Measurements from ENCODE around the gene AKT3. TPM values are rescaled to one million over a fixed set of nuclear protein-coding genes. Genes with fewer than 3 reads are reported as not detected.

Gene AKT3
- total RNA-seq, 1 donor from 2014 or later = 29.9 TPM

DNA sequence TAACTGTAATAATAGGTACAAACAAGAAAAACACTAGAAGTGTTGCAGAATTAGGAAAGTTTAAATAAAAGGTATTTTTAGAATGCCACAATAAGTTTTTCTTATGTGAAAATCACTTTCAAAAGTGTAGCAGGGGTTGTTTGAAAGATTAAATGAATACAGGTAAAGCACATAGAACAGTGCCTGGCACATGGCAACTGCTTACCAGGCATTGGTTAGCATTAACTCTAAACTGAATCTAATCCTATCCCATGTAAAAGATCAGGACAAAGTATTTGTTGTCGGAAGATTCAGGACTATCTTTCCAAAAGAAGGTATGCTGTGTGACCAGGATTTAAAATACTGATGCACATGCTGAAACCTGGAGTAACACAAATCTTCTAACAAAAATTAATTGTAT, 3.3 kb downstream of the AKT3 start:
- Mint-ChIP-seq H3K27ac (no peak overlapping the region), H3K4me3 (no peak overlapping the region), H3K36me3 (no peaks in the 10 kb centered on the region), H3K9me3 (peaks cover 6% of the 10 kb centered on the region), H3K4me1 (ENCODE audit: unreplicated experiment) (peaks cover 18% of the 10 kb centered on the region), H3K27me3 (peaks cover 28% of the 10 kb centered on the region)
- DNase-seq (ENCODE audit: extremely low spot score, unreplicated experiment) = no peak
- TF ChIP-seq, protein P1, sequence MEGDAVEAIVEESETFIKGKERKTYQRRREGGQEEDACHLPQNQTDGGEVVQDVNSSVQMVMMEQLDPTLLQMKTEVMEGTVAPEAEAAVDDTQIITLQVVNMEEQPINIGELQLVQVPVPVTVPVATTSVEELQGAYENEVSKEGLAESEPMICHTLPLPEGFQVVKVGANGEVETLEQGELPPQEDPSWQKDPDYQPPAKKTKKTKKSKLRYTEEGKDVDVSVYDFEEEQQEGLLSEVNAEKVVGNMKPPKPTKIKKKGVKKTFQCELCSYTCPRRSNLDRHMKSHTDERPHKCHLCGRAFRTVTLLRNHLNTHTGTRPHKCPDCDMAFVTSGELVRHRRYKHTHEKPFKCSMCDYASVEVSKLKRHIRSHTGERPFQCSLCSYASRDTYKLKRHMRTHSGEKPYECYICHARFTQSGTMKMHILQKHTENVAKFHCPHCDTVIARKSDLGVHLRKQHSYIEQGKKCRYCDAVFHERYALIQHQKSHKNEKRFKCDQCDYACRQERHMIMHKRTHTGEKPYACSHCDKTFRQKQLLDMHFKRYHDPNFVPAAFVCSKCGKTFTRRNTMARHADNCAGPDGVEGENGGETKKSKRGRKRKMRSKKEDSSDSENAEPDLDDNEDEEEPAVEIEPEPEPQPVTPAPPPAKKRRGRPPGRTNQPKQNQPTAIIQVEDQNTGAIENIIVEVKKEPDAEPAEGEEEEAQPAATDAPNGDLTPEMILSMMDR (conservative IDR thresholded peaks at IDR 0.05) = no peak

DNA sequence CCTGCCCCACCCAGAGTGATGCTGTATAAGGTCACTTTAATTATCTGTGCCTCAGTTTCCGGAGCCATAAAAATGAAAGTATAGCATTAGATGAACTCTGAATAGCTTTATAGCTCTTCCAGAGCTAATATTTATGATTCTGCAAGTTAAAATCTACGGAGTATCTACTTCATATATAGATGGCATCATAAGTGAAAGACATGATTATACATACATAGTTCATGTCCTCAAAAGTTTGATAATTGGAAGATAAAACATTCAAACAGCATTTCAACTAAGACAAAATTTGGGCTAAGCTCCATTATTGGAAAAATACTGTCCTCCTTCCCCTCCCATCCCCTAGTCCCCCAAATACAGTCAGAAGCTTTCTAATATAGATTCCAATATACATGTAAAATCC, 4.2 kb downstream of the AKT3 start:
- H3K27me3 Mint-ChIP-seq = peaks cover 20% of the 10 kb centered on the region
- H3K9me3 Mint-ChIP-seq = peaks cover 6% of the 10 kb centered on the region
- DNase-seq (ENCODE audit: extremely low spot score, unreplicated experiment) = no peak
- H3K36me3 Mint-ChIP-seq = no peaks in the 10 kb centered on the region
- TF ChIP-seq, protein P1 (conservative IDR thresholded peaks at IDR 0.05) = no peak
- peaks cover 11% of the 10 kb centered on the region for H3K4me1 Mint-ChIP-seq (ENCODE audit: unreplicated experiment)
- H3K4me3 Mint-ChIP-seq = no peak overlapping the region
- no peak overlapping the region for H3K27ac Mint-ChIP-seq

DNA sequence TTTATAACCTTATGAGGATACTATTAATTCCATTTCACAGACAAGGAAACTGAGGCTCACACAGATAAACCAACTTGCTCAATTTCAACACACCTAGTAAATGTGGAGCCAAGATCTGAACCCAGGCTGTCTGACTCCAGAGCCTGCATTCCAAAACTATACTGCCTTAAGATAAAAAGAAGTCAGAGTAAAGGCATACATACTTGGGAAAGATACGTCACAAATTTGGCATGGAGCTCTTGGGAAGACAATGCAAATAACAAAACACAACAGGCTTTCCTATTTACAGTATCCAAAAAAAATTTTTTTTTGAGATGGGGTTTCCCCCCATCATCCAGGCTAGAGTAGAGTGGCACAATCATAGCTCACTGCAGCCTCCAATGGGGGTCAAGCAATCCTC, 5.9 kb downstream of the AKT3 start:
- Mint-ChIP-seq H3K27ac (no peak overlapping the region), H3K4me1 (ENCODE audit: unreplicated experiment) (peaks cover 11% of the 10 kb centered on the region), H3K27me3 (peaks cover 19% of the 10 kb centered on the region), H3K36me3 (no peaks in the 10 kb centered on the region), H3K9me3 (peaks cover 6% of the 10 kb centered on the region), H3K4me3 (no peak overlapping the region)
- TF ChIP-seq, protein P1 (conservative IDR thresholded peaks at IDR 0.05) = no peak
- no peak for DNase-seq (ENCODE audit: extremely low spot score, unreplicated experiment)

DNA sequence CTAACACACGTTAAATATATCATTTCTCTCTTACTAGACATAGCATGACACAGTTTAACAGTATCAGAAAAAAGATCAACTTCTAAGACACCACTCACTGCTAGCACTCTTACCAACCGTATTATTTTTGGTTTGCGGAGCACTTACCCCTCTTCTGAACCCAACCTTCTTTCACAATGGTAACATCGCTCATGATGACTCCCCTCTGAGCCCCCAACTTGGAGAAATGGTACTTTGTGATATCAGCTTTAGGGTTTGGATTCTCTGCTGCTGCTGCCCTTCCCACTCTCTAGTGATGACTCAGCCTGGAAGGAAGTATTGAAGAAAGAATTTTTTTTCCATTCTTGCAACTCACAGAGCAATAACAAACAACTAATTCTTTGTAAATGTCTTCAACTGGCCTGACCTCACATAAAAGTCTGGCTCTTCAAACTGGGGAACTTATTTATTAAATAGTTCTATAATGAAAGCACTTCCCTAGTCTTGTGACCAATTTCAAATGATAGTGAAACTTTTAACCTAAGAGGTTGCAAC, 7.0 kb downstream of the AKT3 start:
- Mint-ChIP-seq H3K36me3 (no peaks in the 10 kb centered on the region), H3K27ac (no peak overlapping the region), H3K4me1 (ENCODE audit: unreplicated experiment) (peaks cover 6% of the 10 kb centered on the region), H3K9me3 (peaks cover 6% of the 10 kb centered on the region), H3K27me3 (peaks cover 8% of the 10 kb centered on the region), H3K4me3 (no peak overlapping the region)
- no peak for DNase-seq (ENCODE audit: extremely low spot score, unreplicated experiment)
- TF ChIP-seq, protein P1 (conservative IDR thresholded peaks at IDR 0.05) = no peak

DNA sequence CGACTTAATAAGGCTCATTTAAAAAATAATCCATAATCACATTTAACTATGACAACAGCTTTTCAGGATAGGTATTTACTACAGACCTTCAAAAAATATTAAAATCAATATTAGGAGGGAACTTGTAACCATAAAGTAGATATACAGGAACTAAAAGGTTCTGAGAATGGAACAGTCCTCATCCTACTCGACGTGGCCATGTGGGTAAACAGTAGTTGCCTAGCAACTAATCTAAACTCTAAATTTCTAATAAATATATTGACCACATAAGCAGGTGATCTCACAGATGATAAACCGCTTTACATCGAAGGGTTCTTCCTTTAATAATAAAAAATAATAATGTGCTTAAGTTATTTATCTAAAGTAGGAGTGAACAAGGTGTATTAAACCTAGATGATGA, 7.9 kb downstream of the AKT3 start:
- no peak for DNase-seq (ENCODE audit: extremely low spot score, unreplicated experiment)

More for the DNA sequence above, 7.9 kb downstream of the AKT3 start:
- Mint-ChIP-seq H3K36me3 (peaks cover 6% of the 10 kb centered on the region), H3K4me1 (ENCODE audit: unreplicated experiment) (peaks cover 6% of the 10 kb centered on the region), H3K27me3 (peaks cover 6% of the 10 kb centered on the region), H3K9me3 (peaks cover 6% of the 10 kb centered on the region), H3K4me3 (no peak overlapping the region), H3K27ac (no peak overlapping the region)
- TF ChIP-seq, protein P1 (conservative IDR thresholded peaks at IDR 0.05) = no peak

All from type B pancreatic cell (in vitro differentiated cells).